GM19372 (cell line): ENCODE measurements around the gene SEC16A.

Experiments used
- ATAC-seq: cut with Tn5 transposase; IDR thresholded peaks from one replicate; pipeline ENCODE4 v1.9.1; 2021; ENCODE audit warnings: mild to moderate bottlenecking, low read depth, moderate library complexity; ENCODE audit not compliant: unreplicated experiment

SEC16A gene

DNA sequence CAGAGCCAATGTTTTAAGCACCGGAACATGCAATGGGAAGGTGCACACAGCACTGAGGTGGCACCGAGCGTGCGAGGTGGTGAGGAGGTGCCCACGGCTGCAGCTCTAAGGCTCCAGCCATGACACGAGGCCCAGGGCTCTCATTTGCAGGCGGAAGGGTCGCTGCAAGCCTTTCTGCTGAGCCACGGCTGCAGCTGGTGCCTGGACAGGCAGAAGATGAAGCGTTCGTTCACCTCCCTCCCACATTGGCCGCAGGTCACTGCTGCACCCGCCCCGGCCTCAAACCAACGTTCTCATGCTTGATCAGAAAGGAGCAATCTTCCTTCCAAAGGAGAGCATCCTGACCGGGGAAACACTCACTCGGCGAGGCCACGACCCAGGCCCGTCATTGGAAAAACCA, 38.7 kb downstream of the SEC16A start:
- ATAC-seq: no peak

DNA sequence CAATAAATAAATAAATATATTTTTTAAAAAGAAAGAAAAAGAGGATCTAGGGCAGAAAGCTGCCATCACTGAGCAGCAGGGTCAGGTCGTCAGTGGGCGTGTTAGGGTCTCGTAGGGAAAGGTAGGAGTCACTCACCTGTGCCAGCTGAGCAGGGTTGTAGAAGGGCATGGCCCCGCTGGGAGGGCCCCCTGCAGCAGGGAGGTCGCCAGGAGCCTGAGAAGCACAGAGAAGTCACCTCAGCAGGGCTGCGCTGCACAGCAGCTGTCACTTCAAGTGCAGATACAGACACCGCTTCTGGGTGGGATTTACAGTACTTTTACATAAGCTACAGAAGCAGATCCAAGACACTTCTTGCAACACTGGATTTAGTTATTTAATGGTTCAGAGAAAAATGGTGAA, 39.2 kb downstream of the SEC16A start:
- ATAC-seq: no peak

DNA sequence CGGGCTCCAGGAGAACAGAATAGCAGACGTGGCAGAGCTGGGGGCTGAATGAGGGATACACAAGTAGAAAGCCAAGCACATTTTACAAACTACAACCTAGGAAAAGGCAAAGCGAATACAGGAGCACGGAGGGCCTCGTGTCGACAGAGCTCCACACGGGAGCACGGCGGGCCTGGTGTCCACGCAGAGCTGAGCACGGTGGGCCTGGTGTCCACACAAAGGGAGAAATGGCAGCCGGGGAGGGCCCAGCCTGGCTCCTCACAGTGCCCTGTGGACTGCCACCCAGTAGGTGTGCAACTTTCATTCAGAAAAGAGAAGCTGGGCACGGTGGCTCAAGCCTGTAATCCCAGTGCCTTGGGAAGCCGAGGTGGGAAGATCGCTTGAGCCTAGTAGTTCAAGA, 39.8 kb downstream of the SEC16A start:
- no peak for ATAC-seq

DNA sequence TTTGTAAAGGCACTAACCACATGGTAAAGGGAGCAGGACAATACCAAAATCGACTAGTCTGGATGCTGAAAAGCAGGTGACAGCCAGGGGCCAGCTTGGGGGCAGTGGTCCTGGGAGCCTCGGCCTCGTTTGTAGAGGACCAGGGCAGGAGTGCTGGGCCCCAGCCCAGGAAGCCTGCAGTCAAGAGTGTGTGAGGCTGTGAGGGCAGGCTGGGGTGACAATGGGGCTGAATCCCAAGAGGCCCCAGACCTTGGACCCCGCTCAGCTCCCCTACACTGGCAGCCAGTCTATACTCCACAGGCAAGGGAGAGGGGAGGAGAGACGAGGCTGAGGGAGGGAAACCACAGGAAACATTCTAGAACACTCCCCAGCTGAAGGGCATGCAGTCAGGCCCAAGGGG, 40.6 kb downstream of the SEC16A start:
- no peak for ATAC-seq

DNA sequence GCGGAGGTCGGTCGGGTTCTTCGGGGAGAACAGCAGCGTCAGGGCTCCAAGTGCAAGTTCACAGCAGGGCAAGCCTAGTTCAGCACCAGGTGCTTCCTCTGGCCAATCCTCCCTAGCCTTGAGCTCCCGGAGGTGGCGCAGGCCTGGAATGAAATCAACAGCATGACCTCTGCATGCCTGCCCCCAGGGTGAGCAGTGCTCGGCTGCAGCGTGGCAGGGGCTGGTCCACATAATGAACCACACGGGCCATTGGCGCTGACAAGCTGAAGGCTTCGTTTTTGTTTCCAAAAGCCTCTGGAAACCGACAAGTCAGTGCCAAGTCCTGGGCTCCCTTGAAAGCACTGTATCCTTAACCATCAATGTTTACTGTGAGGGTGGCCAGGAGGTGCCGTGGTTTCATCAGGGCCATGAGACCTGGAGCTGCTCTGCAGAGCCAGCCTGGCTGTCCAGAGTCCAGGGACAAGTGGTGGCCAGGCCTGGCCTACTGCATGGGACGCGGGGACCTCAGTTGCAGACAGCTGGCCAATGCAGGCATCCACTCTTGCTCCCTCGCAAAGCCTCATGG, 41.1 kb downstream of the SEC16A start:
- no peak for ATAC-seq

DNA sequence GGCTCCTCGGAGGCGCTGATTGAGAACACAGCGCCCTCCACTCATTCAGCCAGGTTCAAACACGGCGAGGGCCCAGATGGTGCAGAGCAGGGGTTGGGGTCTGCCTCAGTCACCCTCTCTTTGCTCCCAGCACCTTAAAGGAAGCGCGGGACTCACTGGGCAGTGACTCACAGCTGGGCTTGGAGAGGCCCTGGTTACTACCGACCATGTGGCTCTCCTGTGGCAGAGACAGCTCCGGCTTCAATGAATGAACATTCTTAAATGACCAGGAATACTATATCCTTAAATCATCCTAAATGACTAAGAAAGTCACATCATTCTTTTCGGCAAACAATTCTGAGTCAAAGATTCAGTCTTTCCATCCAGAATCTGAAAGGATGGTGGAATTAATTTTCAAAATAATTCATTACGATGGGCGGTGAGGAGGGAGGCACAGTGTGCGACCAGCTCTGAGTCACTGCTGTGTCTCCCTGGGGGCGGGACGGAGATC, 41.6 kb downstream of the SEC16A start:
- ATAC-seq: no peak

DNA sequence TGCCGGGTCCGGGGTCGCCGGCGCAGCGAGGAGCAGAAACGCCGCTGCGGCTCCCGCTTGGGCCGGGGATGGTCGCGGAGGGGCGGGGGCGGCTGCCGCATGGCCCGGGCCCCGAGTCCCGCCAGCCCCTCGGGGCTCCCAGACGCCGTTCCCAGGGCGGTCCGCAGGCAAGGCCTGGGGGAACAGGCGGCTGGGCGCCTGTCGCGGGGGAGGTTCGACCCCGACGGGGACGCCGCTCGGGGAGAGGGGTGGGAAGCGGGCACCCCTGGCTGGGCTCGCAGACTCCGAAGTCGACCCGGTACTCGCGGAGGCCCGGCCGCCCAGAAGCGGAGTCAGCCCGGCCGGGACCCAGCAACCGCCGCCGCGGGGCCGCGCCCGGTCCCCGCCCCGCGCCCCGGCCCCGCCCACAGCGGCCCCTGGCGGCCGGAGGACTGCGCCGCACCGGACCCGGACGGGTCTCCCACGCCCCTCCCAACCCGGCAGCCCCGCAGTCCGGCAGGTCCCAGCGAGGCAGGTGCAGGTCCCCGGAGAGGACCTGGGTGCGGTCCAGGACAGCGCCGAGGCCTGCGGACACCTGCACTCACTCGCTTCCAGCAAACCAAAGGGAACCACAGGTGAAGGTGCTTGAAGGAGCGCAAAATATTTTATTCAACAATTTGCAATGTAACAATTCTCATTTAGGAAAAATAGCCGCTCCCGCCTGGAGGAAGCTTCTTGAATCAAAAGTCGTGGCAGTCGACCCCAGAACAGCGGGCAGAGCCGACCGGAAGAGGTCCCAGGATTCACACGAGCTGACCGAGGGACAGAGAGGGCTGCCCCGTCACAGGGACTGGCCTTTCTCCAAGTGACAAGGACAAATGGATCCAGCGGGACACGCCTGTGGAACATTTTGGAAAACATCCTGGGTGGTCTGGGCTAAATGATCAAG, 43.1 kb downstream of the SEC16A start, which contains the start of gene INPP5E:
INPP5E (minus strand) TSS at position 365 of the 928 bp plus-strand sequence. CDS start 426 bp downstream, outside the sequence.
- peak; percentile 65 for ATAC-seq

DNA sequence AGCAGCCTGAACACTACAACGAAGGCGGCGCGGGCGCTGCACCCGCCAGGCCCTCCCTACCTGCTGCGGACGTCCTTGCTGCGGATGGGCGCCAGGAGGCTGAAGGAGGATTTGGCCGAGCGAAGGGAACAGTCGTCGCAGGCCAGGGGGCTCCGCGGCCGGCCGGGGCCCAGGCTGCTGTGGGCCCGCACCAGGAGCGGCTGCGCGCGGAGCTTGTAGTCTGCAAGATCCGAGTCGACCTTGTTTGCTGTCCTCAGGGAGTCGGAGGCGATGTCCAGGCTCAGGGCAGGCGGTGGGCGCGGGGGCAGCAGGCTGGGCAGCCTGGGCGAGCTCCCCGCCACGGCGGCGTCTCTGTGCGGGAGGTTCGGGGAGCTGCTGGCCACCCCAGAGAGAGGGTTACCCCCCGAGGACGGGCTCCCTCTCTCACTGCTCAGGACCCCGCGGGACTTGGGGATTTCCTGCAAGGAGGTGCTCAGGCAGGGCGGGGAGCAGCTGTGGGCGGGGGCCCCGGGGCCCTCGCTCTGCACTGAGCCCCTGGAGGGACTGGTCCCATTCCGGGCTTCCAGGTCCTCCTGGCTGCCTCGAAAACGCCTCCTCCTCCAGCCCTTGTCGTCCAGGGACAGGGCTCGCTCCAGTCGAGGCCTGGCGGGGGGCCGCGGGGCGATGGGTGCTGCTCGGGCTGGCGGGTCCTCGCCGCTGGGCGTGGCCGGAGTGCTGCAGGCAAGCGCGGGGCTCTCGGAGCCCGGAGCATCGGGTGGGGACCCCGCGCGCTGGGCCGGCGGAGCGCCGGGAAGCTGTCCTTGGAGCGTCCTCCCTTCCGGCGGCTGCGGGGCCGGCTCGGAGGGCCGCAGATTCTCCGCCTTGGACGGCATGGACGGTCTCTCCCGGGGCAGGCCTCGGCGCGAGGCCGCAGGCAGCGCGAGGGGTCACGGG, 44.0 kb downstream of the SEC16A start:
- ATAC-seq: peak; percentile 52

DNA sequence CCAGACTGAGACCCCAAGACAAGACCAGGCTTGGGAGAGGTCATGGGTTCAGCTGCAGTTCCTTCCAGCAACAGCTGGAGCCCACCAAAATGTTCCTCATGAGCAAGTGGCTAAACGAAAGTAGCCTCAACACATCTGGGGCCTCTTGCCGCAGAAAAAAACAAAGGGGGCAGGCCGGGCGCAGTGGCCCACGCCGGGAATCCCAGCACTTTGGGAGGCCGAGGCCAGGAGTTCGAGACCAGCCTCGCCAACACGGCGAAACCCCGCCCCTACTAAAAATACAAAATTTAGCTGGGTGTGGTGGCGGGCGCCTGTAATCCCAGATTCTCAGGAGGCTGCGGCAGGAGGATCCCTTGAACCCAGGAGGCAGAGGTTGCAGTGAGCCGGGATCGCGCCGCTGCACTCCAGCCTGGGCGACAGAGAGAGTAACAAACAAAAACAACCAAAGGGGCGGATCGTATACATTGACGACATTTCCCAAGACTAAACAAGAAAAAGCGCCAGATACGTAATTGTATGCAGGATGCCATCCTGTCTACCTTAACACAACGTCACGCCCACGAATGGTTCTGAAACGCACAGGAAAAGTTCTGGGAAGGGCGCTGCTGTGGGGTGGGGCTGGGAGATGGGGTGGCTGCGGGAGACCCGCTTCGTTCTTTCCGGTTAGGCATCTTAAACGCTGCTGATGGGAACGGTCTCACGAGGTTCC, 44.8 kb downstream of the SEC16A start:
- no peak for ATAC-seq

DNA sequence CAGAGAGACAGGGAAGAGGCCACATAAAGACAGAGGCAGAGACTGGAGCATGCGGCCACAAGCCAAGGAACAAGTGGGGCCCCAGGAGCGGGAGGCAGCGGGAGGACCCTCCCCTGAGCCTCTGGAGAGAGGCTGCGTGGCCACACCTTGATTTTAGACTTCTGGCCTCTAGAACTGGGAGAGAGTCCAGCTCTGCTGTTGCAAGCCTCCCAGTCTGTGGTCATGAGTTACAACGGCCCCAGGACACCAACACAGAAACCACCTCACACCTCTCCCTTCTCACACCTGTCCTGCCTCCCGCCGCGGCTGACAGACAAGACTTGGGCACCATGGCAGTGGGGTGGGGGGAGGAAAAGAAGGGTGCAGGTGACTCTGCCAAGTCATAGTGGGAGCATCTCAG, 45.4 kb downstream of the SEC16A start:
- no peak for ATAC-seq

DNA sequence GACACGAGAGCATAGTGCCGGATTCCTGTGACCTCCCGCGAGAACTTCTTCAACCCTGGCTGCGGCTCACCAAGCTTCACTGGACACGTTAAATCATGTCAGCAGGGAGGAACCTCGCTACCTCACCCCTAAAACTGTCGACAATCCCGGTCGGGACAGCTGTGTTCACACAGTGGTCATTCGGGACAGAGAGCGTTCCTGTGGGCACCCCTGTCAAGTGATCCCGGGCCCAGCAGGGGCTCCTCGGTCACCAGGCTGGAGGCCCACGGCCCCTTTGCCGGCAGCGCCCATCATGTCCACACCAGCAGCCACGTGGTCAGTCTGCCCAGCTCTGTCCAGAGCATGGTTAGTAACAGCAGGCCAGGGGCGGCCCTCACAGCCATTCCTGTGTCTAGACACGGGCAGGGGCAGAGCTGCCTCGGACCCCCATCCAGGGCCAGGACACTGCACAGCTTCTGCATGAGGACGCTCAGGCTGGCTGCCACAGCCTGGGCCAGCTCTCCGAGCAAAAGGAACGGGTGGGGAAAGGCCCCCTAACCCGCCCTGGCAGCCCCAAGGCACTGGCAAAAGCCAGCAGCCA, 46.7 kb downstream of the SEC16A start:
- ATAC-seq: no peak

DNA sequence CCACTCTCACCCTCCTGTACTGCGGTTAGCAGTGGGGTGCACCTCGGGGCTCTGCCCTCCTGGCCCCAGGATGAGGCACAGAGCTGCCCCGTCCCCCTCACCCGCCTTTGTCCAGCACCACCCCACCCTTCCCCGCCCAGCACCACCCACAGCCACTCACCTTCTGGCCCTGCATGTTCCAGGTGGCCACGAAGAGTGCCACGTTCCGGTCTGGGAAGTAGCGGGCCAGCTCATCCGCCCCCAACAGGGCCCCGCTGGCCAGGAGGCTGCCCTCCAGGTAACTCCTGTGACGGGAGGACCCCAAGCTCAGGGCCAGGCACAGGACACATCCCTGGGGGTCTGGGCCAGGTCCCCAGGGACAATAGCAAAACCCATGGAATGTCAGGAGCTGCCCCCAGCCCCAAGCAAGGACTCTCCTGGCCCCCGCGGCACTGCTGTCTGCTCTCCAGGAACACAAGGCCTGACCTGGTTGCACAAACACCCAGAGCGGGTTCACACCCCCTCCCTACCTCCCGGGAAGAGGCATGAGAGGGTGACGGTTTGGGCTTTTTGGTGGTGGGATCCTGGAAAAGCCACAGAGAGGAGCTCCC, 48.2 kb downstream of the SEC16A start:
- no peak for ATAC-seq

DNA sequence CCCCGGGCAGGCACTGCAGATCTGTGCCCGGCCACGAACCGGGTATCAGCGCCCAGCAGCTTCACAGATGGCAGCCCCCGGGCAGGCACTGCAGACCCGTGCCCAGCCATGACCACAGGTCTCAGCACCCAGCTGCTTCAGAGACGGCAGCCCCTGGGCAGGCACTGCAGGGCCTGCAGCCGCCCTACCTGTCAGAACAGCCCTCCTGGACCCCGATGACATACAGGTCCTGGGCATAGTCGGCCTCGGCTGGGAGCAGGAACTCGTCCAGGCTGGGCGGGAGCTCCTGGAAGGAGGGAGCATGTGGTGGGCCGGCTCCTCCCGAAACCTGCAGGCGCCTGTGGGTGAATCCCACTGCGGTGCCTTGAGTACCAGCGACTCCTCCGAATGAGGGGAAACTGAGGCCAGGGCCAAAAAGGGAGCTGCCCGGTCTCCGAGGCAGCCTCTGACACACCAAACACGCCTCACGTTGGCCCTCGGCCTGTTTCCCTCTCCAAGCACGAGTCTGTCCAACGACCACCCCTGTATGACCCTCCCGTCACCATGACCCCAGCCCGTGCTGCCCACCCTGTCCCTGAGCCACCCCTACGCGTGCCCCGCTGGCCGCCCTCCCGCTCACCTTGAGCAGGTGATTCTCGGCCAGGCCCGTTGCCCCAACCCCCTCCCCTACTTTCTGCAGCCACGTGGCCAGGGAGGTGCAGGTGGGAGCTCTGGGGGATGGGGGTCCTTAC, 48.8 kb downstream of the SEC16A start:
- no peak for ATAC-seq

DNA sequence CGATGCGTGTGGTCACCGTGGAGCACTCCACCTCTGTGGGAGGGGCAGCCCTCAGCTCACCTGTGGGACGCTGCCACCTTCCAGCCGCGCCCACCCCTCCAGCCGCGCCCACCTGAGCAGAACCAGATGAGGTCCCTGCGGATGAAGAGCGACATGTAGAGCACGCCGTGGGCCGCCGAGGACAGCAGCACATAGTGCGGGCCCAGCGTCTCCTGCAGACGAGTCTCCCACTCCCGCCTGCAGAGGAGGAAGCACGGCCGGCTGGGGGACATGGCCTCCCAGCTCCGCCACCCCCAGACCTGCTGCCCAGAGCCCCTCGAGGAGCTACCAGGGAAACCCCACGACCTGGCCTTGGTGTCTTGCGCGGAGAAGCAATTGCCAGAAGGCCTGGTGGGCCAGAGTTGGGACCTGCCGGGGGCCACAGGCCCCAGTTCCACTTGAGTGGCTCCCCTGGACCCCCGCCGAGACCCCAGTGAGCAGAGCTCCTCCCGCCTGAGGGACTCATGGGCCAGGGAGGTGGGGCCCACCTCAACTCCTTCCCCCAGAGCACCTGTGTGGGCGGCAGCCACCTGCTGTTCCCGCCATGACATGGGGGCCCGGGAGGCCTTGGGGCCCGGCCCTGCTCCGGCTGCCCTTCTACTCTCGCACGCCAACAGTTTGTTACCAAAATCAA, 49.7 kb downstream of the SEC16A start:
- ATAC-seq: no peak

DNA sequence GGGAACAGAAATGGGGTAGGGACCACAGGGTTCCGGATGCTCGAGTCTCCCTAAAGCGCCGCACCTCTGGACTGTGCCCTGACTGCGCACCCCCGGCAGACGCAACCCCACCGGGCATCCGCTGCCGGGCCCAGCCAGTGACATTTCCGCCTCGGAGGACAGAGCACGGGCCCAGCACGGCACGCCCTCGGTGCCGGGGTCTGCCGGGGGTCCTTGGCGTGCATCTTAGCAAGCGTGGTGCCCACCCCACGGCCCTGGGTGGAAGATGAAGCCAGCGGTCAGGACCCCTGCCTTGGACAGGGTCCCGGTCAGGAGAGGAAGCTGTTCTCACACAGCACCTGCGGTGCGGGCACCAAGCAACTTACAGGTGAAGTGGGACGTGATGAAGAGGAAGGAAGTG, 50.2 kb downstream of the SEC16A start:
- no peak for ATAC-seq

DNA sequence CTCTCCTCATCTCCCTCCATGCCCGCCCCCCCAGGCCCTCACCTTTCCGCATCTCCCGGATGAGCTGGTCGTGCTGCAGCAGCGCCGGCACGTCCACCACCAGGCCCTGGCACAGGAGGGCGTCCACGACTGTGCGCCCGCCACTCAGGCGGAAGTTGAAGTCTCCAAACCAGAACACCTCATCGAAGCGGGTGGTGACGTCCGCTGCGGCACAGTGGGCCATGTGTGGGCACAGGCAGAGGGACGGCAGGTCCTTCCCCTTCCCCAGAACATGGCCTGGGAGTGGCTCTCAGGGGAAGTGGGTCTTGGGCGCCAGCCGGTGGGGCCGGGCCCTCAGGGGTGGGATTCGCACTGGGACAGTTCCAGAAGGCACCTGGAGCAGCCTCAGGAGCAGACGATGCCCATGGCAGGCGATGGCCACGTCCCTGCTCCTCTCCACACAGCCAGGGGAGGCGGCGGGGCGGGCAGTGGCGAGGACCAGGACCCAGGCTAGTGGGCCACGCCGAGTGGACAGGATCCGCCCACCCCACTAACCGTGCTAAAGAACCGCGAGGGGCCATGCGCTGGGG, 51.0 kb downstream of the SEC16A start:
- no peak for ATAC-seq

DNA sequence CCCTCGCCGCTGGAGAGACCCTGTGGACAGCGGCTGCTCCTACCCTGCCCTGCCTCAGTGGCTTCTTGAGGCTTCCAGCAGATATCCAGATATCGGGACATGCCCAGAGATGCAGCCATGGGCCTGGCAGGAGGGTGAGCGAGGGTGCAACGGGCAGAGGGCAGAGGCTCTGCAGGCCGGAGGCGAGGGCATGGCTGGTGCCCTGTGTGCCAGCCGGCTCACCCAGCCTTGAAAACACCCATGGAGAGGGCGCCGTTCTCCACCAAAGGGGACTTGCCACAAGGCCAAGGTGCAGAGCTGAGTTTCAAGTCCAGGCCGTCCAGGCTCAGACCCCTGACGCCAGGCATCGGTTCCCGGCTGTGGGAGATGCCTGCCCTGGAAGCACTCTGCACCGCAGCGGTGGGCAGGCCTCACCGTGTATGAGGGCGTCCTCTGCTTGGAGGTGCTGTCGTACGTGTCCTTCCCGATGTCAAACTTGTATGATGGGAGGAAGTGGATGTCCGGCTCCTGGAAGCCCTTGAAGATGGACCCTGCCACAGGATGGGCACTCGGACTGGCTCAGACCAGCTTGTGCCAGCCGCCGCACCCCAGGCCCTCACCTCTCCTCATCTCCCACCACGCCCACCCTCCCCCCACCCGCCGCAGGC, 52.1 kb downstream of the SEC16A start:
- ATAC-seq: no peak
